GM21723 (cell line): ENCODE results near the gene PRDM9.
"Not testable (repeated sequence)": the region's sequence is repeated elsewhere in the genome, so short reads cannot be mapped to it uniquely, and the experiment has no call there.

Source experiments
- ATAC-seq: cut with Tn5 transposase; IDR thresholded peaks from one replicate; pipeline ENCODE4 v1.9.1; 2021; ENCODE audit warnings: mild to moderate bottlenecking, moderate library complexity; ENCODE audit not compliant: unreplicated experiment

The PRDM9 gene

GRCh38 chr5:23507278-23507685 is at the start of gene PRDM9:
Gene PRDM9 (plus strand): TSS chr5:23507609. CDS start chr5:23509034, 1,425 bp downstream.
- ATAC-seq = no peak

- no peak for ATAC-seq
Measured at GRCh38 chr5:23457780-23458179, 49.6 kb upstream of the PRDM9 start.

GRCh38 chr5:23459214-23459613 is 48.2 kb upstream of the PRDM9 start:
- no peak for ATAC-seq

GRCh38 chr5:23461576-23461975 is 45.8 kb upstream of the PRDM9 start:
- no peak for ATAC-seq

- ATAC-seq = no peak
Measured at GRCh38 chr5:23466401-23466912, 41.0 kb upstream of the PRDM9 start.

GRCh38 chr5:23468658-23469057 is 38.8 kb upstream of the PRDM9 start:
- ATAC-seq = no peak

- ATAC-seq = no peak
Measured at GRCh38 chr5:23473915-23474314, 33.5 kb upstream of the PRDM9 start.

GRCh38 chr5:23474315-23474714 is 33.1 kb upstream of the PRDM9 start:
- no peak for ATAC-seq

- ATAC-seq = no peak
Measured at GRCh38 chr5:23476580-23476979, 30.8 kb upstream of the PRDM9 start.

GRCh38 chr5:23482642-23483041 is 24.8 kb upstream of the PRDM9 start:
- no peak for ATAC-seq

- no peak for ATAC-seq
Measured at GRCh38 chr5:23483090-23483489, 24.3 kb upstream of the PRDM9 start.

GRCh38 chr5:23484096-23484495 is 23.3 kb upstream of the PRDM9 start:
- ATAC-seq = no peak

- not testable (repeated sequence) for ATAC-seq
Measured at GRCh38 chr5:23486227-23486626, 21.2 kb upstream of the PRDM9 start.

GRCh38 chr5:23490993-23491392 is 16.4 kb upstream of the PRDM9 start:
- ATAC-seq = no peak

- ATAC-seq = no peak
Measured at GRCh38 chr5:23494558-23494957, 12.9 kb upstream of the PRDM9 start.

- no peak for ATAC-seq
Measured at GRCh38 chr5:23496576-23496975, 10.8 kb upstream of the PRDM9 start.

GRCh38 chr5:23506329-23507236 is 826 bp upstream of the PRDM9 start:
- ATAC-seq = no peak

GRCh38 chr5:23510434-23510833 is 3.0 kb downstream of the PRDM9 start:
- ATAC-seq = not testable (repeated sequence)

GRCh38 chr5:23522553-23522952 is 15.1 kb downstream of the PRDM9 start:
- no peak for ATAC-seq

GRCh38 chr5:23523031-23523430 is 15.6 kb downstream of the PRDM9 start:
- ATAC-seq = no peak

- no peak for ATAC-seq
Measured at GRCh38 chr5:23523998-23524397, 16.6 kb downstream of the PRDM9 start.

GRCh38 chr5:23525751-23526150 is 18.3 kb downstream of the PRDM9 start:
- ATAC-seq = no peak
